NCI-H345 treated with DMSO at 0.1 percent for 48 hours (cell line): Measurements from ENCODE around the gene AP3S1.

Experiments used
- DNase-seq: peaks from one replicate; lab custom pipeline; 2025; ENCODE audit not compliant: unreplicated experiment; lab: John Stamatoyannopoulos, UW

Gene AP3S1

GRCh38 chr5:115934388-115934974 lies 92.7 kb downstream of the AP3S1 start:
- DNase-seq, result no peak

- DNase-seq, result no peak
Observed at GRCh38 chr5:115936031-115936430, 94.3 kb downstream of the AP3S1 start.

- no peak for DNase-seq
Observed at GRCh38 chr5:115939059-115939458, 97.3 kb downstream of the AP3S1 start.

- DNase-seq, result no peak
Observed at GRCh38 chr5:115940080-115940810, 98.5 kb downstream of the AP3S1 start.

GRCh38 chr5:115941051-115941675 lies 99.4 kb downstream of the AP3S1 start:
- DNase-seq, result no peak

- DNase-seq, result no peak
Observed at GRCh38 chr5:115944501-115944900, 102.8 kb downstream of the AP3S1 start.

- no peak for DNase-seq
Observed at GRCh38 chr5:115946655-115947054, 104.9 kb downstream of the AP3S1 start.

GRCh38 chr5:115947260-115947659 lies 105.5 kb downstream of the AP3S1 start:
- no peak for DNase-seq

- DNase-seq, result no peak
Observed at GRCh38 chr5:115948091-115948534, 106.4 kb downstream of the AP3S1 start.

- DNase-seq, result no peak
Observed at GRCh38 chr5:115949096-115949495, 107.4 kb downstream of the AP3S1 start.

- no peak for DNase-seq
Observed at GRCh38 chr5:115952588-115952987, 110.9 kb downstream of the AP3S1 start.

GRCh38 chr5:115954144-115954543 lies 112.4 kb downstream of the AP3S1 start:
- no peak for DNase-seq

GRCh38 chr5:115956957-115957356 lies 115.2 kb downstream of the AP3S1 start:
- no peak for DNase-seq

- no peak for DNase-seq
Observed at GRCh38 chr5:115961381-115962238, 119.9 kb downstream of the AP3S1 start.

- no peak for DNase-seq
Observed at GRCh38 chr5:115962239-115962564, 120.5 kb downstream of the AP3S1 start, which contains the start of gene LVRN. Gene LVRN (plus strand): TSS chr5:115962475. CDS start chr5:115962618, 143 bp downstream.

- no peak for DNase-seq
Observed at GRCh38 chr5:115962565-115963402, 121.0 kb downstream of the AP3S1 start.

GRCh38 chr5:115963566-115963965 lies 121.8 kb downstream of the AP3S1 start:
- no peak for DNase-seq
